Measurements from ENCODE around the gene COPS7A.

The COPS7A gene

DNA sequence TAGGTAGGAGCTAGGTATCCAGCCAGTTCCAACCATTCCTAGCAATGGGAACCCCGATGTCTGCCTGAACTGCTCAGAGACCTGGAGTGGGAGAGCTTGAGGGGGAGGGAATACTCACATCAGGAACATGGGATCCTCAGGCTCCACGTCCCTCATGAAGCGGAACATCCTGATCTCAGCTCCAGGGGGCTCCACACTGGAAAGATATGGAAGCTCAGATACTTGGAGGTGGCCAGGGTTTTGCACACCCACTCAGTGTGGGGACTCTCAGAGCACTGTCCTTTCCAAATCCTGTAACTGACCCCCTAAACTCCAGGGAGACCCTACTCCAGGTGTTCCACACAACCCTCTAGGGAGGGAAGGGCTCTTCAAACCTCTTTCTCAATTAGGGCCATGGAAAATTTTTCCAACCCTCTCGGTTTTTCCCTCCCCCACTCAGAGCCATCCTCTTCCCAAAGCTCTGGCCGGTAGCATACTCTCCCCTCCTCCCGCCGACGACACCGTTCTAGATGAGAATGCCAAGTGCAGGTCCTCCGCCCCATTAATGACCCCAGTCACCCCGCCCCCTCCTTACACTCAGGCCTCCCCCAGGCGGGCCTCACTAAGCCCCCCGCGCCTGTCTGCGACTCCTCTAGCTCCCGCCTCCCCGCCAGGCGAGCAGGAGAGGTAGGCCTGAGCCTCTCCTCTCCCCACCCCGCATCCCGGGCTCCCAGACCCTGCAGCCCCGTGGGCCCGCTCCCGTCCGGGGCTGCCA, 28.5 kb downstream of the COPS7A start:
- DNase-seq: no peak

DNA sequence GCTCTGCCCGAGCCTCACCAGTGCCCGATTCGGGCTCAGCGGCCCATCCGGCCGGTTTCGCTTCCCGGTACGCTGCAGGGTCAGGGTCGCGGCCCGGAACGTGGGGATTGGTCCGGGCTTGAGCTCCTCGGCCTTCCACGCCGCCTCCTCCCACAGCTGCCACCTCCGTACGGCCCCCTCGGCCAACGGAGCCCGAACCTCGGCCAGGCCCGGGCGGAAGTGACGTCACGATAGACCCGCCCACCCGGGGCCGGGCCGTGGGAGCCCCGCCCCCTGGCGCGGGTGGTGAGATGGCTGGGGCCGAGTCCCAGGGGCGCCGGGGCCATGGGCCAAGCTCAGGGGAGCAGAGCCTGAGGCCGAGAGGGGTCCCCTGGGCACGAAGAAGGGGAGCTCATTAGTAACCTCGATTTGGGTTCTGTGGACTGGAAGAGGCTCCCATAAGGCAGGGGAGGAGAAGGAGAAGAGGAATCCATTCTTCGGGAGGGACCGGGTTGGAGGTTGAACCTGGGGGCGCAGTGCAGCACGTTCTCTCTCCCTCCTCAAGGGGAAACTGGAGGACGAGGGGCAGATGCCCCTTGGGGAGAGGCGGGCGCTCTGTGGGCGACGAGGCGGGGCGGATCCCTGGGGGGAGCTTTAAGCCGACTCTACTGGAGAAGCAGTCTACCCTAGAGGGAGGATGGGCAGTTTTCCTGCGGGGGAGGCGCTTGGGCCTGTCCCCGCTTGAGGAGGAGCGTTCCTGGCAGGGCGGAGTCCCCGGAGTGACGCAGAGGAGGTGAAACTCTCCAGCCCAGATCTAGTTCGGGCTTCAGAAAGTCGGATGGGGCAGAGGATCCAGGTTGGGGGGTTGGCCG, 29.3 kb downstream of the COPS7A start, which contains the start of gene MLF2:
MLF2 (minus strand) TSS at position 221 of the 851 bp plus-strand sequence. CDS start 807 bp downstream, outside the sequence.
- peak; percentile 97 for DNase-seq

- no peak for DNase-seq
These were observed 30.0 kb downstream of the COPS7A start for GRCh38 chr12:6753772-6754356.

DNA sequence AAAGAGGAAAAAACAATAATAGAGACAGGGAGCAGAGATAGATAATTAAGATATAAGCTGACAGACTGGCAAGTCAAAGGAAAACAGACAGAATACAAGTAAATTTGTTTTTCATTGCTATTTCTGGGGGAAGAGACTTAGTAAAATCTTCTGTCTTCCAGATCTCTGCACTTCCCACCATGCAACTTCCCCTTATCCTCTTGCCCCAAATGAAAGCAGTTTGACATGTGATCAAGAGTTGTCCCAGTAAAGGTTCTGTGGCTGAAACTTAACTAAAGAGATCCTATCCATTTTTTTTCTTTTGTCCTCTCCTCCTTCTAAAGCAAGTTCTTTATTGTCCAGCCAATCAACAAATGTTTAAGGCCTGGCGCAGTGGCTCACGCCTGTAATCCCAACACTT, 30.6 kb downstream of the COPS7A start:
- no peak for DNase-seq

DNA sequence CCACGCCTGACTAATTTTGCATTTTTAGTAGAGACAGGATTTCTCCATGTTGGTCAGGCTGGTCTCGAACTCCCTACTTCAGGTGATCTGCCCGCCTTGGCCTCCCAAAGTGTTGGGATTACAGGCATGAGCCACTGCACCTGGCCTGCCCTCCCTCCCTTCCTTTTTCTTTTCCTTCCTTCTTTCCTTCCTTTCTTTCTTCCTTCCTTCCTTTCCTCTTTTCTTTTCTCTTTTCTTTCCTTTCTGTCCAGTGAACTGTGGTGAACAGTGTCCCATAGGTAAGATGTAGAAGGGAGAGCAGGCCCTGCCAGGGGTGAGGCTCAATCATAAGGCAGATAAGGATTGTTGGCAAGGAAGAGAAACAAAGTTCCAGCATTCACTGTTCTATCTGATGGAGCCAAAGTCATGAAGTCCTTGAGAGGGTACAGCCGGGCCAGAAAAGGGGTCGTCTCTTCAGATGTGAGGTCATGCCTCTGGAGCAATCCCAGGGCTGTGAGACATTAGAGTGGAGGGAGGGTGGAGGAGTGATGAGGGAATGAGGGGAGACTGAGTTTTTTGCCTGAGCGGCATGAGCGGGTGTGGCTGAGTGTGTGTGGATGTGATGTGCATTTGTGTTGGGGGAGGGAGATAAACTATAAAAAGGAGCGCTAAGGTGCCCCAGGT, 33.3 kb downstream of the COPS7A start:
- no peak for DNase-seq

- DNase-seq: no peak
These were observed 34.8 kb downstream of the COPS7A start for GRCh38 chr12:6758506-6759095.

DNA sequence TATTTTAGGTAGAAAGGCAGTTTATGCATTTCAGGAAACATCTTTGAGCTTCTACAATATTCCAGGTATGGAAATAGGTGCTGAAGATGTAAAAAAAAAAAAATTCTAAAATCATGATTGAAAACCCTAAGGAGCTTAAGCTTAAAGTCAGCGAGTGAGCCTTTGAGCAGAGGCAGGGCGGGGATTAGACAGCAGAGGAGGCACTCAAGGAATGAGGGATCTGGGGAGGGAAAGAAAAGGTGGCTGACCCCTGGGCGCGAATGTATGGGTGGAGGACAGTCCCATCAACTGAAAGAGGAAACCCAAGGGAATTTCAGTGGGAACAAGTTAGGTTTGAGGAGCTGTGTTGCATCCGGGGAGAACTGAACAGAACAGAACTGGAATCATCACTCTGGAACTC, 35.9 kb downstream of the COPS7A start:
- no peak for DNase-seq

- no peak for DNase-seq
These were observed 39.5 kb downstream of the COPS7A start for GRCh38 chr12:6763380-6763779.

DNA sequence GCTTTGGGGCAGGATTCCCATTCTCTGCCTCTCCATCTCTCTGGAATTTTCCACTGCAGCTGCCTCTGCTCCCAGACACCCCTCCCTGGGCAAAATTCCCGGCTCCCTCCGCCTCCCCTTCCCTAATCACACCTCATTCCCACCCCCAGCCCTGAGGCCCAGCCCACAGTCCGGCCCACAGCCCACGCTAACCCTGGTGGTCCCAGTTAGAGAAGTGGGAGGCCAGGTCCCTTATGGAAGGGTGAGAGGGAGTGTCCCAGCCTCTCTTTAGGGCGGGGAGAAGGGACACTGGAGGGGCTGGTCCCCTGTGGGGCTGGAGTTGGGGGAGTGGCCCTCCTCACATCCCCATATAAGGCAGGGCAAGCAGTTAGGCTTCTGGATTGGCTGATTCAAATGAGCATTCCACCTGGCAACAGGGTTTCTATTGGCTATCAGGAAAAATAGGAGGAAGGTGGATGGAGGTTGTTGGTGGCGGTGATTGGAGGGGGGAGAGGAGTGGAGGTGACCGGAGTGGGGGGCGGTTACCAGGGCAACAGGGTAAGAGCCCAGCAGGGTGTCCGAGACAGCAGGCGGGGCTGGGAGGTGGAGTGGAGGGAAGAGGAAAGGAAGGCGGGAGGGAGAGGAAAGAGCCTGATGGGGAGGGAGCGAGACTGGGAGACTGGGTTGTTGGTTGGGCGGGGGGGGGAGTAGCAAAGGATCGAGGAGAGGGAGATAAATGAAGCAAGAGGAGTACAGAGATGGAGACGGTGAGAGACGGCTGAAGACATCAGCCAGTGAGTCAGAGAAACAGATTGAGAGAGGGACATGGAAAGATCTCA, 40.4 kb downstream of the COPS7A start:
- DNase-seq: peak; percentile 97

- DNase-seq: no peak
These were observed 41.3 kb downstream of the COPS7A start for GRCh38 chr12:6765048-6765633.

- peak; percentile 76 for DNase-seq
These were observed 42.1 kb downstream of the COPS7A start, which contains the start of gene PTMS for GRCh38 chr12:6765634-6766581. PTMS (plus strand) TSS chr12:6766363; CDS start chr12:6766706, 343 bp downstream.

DNA sequence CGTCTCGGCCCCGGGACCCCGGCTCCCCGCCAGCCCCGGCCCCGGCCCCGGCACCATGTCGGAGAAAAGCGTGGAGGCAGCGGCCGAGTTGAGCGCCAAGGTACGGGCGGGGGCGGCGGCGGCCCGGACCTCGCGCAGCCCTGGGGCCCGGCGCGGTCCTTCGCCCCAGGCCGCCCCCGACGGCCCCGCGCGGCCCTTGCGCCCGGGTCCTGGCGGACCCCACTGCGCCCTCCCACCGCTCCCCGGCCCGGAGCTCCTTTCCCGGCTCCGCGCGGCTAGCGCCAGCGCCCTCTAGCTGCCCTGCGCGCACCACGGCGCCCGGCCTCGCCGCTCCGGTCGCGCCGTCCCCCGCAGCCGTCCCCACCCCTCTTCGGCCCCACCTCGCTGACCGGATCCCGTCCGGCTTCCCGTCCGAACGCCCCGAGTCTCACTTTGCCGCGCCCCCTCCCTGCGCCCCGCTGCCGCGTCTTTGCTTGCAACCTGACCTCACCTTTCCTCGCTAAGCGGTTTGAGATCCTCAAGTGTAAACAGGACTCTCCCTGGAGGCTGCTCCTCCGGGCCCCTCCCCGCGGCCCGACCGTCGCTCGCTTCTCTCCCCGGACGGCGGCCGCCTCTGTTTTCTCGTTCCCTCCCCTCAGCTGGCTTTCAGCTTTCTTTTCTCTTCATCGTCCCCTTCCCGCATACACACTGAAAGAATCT, 43.0 kb downstream of the COPS7A start:
- DNase-seq: peak; percentile 75

DNA sequence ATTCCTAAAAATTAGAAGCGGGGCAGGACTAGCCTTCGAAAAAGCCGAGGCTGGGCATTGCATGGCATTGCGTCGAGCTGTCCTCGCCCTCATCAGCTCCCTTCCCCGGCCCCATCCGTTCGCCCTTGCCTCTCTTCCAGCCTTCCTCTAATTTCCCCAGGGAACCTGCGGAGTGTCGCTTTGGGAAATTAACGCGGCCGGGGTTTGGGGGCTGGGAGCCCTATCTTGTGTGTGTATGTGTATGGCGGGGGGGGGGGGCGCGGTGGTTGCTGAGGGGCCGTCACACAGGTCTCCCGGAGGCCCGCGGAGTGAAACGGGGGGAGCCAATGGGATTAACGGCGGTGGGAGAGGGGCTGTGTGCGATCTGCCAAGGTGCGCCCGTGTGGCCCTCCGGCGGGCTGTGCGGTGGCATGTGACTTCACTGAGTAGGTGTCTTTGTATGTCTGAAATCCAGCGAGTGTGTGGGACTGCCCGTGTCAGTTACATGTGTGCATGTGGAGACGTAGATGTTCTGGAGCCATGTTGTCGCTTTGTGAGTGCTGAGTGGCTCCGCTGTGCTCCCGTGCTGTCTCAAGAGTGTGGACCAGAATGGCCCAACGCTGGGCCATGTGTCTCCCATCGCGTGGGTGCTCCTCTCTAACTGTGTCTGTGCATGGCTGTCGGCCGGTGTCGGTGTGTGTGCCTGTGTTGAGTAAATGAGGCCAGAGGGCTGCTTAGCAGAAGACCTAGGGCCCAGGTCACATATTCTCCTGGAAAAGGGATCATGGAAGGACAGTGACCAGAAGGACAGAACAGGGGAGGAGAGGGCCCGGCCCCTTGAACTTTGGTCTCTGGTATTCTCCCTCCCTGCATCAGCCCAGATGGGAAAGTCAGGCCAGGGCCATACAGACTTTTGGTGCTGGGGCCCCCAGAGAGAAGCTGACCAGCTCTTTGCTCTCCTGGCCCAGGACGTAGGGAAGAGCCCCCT, 43.8 kb downstream of the COPS7A start:
- no peak for DNase-seq

DNA sequence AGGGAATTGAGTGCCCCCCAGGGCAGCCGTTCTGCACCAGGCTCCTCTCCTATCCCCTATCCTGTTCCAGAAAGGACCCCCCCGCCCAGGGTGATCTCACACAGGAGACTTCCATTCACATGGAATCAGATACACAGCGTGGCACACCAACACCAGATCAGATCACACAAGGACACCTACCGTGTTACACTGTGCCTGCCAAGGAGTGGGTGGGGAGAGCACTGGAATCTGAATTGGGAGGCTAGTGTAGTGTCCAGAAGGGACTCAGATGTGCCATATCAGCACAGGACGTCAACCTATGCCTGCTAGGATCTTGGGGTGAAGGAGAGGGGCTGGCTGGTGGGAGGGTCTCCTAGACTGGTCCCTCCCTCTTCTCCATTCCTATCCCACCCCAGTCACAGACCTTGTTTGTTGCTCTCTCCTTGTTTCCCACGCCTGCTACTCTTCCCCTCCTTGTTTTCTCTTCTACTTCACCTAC, 44.6 kb downstream of the COPS7A start:
- no peak for DNase-seq

GRCh38 chr12:6768990-6769389, 45.1 kb downstream of the COPS7A start:
- peak; percentile 16 for DNase-seq

DNA sequence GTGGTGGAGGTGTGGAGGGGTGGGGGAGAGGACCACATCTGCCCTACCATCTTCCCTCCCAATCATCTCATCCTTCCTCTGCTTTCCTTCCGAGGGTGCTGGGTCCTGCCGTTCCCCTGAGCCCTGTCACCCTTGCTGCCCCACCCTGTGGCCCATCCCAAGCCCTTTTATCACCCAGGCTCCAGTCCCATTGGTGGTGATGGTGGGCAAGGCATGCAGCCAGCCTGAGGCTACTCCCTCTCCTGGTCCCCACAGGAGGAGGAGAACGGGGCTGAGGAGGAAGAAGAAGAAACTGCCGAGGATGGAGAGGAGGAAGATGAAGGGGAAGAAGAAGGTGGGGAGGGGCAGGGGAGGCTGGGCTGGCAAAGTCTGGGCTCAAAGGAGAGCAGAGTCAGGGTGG, 45.8 kb downstream of the COPS7A start:
- DNase-seq: no peak

GRCh38 chr12:6770094-6770493, 46.2 kb downstream of the COPS7A start:
- no peak for DNase-seq

DNA sequence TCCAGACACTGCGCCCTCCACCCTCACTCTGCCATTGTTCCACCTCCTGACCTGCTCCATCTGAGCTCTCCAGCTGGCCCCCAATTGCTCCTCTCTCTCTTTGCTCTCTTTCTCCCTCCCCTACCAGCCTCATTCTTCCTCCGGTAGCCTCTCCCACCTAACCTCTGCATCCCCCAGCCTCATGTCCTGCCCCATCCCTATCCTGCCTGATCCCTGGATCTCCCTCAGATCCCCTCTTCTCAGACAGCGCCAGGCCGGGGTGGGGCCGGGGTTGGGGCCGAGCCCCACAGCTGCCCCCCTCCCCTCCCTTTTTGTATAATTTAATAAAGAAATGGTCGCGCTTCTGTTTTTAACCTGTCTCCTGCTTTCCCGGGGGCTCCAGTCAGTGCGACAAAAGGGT, 46.8 kb downstream of the COPS7A start:
- DNase-seq: no peak
